Activated T-cell treated with anti-CD3 and anti-CD28 coated beads for 24 hours (primary cell): ENCODE data around the gene ACO1.

ENCODE experiments used
- DNase-seq: peaks from one replicate; pipeline ENCODE4 v3.0.0-alpha.2; 2020; ENCODE audit warnings: low read depth

The ACO1 gene

DNA sequence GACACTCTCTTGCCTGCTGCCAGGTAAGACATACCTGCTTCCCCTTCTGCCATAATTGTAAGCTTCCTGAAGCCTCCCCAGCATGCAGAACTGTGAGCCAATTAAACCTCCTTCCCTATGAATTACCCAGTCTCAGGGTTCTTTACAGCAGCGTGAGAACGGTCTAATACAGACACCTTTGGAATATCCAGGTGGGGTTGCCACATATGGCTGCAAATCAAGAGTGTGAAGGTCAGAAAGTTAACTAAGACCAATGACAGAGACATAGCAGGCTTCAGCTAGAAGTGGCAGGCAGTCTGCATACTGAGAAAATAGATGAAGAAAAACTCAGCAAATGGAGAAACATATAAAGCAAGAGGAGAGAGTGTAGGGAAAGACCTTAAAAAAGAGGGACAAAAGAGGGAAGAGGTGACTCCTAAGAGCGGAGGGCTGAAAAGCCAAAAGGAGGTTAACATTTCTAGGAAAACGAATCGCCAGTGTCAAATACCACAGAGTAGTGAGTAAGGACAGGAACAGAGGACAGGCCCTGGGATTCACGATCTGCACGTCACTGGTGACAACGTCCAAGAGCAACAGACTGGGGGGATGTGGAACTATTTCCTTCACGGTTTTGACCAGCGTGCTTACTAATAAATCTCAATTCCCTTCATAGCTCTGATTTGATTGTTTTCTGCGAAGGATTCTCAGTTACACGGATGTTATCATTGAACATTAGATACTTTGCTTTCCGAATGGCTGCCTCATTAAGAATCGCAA lies 1.7 kb upstream of the ACO1 start:
- DNase-seq = no peak

DNA sequence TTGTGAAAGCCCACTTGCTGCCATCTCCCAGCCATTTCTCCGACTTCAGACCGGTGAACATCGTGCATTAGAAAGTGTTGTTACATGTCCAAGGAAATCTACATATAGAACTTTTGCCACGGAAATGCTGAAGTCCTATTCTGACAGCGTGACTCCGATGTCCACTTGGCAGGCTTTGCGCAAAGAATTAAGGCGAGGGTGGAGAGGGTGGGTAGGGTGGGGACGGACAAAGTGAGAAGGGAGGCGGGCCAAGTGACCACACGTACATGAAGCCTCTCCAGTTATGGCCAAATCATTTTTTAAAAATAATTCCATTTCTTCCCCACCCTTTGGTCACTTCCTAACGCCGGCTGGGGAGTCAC lies 460 bp upstream of the ACO1 start:
- DNase-seq = no peak

DNA sequence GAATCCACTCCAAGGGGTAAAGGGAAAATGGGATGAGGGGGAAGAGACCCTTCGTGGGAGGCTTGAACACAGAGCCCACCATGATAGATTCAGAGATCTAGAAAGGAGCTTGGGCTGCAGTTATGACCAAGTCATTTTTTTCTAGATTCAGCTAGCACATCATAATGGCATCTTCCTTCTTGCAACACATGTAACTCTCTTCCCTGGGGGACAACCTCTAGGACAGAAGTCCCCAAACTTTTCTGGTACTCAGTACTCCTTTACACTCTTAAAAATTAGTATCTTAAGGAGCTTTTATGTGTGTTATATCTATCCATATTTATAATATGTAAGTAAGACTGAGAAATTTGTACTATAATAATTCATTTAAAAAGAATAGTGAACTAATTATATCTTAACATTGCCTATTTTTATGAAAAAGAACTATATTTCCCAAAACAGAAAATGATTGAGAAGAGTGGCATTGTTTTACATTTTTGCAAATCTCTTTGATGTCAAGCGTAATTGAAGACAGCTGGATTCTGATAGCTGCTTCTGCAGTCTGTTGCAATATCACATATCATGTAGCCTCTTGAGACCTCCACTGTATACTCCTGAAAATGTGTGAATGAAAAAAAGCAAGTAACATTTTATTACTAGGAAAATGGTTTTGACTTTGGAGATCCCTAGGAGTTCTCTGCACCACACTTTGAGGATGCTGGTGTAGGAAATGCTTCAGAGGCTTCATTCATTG lies 875 bp downstream of the ACO1 start:
- DNase-seq = no peak

DNA sequence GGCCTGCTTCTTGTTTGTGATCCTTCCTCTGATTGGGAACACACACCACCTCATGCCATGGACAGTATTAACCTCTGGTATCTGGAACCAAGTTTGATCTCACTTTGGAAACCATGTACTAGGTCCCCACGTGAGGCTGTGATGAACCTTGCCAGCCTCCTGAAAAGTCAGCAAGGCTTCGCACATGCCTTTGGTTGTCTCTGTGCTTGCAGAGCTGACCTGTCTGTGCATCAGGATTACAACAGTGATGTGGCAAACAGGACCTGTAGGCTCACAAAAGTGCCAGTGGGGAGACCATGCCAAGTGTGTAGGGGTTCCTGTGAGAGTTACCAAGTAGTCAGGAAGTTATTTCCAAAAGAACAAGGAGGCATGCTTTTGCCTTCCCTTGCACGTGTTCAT lies 1.4 kb downstream of the ACO1 start:
- no peak for DNase-seq

DNA sequence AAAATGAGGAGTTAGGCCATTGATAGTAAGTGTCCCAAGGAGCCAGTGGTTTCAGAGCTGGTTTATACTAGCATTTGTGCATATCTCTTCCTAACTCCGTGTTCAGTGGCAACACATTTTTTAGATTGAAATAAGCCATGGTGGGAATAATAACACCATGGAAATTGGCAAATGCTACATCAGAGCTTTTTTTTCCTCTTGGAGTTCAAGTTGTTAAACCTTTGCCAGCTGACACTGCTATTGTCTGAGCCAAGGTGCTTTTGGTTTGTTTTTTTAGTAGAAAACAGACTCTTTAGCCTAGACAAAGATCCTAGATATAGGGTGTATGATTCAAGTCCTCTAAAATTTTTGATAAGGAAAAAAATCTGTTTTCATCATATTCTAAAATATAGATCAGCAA lies 2.8 kb downstream of the ACO1 start:
- no peak for DNase-seq

DNA sequence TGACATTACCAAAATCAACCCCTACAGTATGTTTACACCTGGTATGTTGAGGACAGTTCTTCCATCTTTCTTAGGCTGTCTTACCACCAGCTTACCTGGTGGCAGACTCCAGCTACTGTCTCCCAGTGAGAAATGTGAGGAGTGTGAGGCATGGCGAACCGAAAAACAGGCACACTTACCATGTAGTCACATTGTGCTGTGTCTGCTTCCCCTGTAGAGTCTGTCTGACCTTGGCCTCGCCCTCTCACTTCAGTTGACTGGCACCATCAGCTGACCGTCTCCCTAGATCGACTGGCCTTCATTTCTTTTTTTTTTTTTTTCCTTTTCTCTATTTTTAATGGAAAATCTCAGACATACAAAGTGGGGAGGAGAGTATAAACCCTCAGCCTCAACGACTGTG lies 4.9 kb downstream of the ACO1 start:
- DNase-seq = no peak

DNA sequence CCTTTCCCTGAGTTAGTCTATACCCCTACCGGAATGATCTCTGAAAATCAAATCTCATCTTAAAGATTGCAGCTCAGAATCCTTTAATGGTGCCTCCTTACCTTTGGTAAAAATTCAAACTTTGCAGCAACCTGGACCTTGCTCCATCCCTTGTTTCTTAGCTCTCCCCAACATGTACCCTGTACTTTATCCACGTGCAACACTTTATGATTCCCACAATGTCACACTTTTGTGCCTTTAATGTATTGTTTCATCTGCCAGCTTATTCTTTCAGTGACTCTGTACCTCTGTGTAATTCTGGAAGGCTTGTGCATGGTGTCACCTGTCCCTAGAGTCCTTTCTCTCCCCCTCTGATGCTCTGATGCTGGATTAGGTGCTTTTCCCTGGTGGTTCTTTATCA lies 9.5 kb downstream of the ACO1 start:
- no peak for DNase-seq

DNA sequence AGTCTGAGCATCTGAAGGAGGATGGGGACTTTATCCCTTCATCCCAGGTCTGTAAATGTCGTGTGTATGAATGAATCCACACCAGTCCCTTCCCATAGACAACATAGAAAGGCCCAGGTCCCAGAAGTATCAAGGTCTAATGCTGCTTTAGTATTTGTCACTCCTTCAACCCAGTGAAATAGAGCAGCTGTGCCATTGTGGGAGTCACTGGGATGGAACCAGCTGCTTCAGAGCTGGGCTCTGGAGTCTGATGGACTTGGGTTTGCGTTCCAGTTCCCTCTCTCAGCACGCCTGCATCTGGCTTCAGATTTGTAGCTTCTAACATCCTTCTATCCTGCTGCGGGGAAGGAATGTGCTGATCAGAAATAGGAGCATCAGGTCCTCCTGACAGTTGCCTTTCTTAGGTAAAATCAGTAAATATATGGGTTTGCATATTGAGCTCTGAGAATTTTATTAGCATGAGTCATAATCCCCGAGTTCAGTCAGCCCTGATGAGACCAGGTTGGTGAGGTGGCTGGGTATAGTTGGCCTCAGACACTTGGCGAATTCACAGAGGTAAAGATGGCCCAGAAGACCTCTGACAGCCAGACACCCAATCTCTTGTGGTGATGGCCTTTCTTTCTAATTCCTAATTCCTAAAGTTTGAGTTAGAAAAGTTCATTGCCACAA lies 10.1 kb downstream of the ACO1 start:
- no peak for DNase-seq

DNA sequence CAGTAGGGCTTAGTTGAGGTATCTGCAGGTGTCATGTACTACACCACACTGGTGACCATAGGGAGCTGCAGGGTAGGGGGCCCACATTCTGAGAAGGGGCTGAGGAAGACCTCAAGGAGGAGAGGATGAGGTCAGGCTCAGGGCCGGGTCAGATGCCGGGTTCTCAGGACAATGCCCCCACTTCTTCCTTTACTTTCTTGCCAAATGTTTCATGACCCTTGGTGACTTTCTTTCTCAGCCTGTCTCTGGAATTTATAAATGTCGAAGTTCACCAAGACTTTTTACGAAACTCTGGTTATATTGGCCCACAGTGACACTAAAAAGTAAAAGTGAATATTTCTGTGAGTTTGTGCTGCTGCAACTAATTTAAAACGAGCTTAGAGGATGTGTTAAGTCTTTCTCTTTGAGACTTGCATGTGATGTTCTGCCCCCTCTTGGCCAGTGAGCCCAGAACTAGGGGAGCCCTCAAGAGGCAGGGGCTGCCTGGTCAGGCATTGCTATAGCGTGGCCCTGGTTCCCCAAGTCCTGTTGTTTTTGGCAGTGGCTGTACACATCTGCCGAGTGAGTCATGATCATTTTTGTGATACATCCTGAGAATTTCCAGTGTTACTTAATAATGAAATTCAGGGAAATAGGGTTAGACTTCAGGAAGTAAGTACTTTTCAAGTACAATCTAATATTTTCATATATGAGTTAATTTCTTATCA lies 11.2 kb downstream of the ACO1 start:
- no peak for DNase-seq

DNA sequence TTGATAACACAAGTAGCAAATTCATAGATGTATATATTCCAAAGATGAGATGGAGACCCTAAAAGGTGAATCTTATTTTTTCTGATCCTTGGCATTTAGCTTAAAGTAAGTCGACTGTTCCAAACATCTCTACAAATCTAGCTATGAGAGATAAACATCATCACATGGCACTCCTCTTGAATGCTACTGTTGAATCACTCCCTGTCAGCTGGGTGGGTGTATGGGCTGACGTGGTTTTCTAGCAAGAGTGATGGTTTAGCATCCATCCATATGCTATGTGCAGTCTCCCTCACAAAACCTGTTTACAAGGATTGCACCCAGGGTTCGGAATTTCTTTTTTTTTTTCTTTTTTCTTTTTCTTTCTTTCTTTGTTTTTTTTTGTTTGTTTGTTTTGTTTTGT lies 13.8 kb downstream of the ACO1 start:
- no peak for DNase-seq

DNA sequence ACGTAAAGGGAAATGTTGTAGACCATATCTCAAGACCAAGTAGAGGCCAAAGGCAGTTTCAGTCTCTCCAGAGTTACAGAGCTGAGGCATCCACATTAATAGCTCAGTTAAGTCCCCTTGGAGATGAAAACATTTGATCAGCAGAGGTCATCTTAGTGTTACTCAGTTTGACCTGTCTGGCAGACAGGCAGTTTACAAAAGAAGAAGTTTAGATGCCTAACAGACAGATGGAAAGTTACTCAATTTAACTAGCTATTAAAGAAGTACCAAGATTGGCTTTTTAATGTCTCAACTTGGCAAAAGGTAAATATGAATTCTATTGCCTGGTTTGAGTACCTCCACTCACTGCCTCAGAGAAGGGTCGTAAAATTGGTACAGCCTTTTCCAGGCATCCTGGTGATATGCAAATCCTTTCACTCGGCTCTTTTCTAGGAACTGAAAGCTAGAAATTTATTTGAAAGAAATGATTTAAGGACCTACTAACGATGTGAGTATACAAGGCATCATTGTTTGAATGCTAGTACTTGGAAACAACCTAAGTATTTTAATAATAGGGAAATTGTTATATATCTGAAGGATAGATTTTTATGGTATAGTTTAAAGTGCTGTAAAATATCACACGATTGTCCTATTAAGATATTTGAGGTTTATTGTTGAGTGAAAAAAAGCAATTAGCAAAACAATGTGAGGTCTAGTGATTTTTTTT lies 14.8 kb downstream of the ACO1 start:
- no peak for DNase-seq

DNA sequence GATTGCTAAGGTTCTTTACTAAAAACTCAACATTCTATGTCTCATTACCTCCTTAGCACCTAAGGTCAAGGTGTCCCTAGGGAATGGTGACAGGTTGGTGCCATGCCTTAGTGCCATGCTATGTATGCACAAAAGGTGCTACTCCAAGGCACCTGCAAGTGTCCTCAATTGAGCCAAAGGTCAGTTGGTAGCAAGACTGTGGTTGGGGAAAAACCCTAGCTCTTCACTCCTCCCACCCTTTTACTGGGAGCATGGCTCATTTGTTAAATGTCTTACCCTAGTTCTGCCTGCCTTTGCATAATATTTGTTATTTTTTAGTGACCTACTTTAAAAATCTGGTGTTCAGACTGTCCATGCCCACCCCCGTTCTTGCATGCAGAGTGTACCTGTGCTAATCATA lies 17.0 kb downstream of the ACO1 start:
- no peak for DNase-seq

DNA sequence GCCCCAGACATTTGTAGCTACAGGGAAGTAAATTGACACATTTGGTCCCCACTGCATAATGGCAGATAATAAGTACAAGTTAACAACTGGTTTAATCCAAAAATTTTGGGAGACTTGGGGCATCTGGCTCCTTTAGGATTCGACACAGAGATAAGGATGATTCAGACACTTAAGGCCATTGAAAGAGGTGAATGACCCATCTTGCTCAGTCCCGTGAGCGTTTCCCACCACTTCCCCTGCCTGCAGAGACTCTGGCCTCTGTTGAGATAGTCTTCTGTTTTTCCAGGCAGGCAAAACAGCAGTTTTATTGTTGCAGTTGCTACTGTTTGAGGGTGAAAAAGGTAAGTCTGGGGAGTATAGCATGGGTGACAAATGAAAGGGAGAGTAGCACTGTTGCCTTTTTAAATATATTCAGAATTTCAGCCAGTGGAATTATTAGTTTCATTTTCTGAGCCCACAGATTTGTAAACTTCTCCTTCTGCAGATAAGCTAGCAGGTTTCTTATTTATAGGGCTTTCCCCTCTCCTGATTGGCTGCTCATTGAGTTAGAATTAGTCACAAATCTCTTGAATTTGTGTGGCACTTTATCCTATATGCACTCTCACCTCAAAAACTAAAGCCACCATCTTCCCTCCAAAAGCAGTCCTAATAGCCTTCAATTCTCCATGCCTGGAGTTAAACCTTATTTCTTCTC lies 19.3 kb downstream of the ACO1 start:
- no peak for DNase-seq

DNA sequence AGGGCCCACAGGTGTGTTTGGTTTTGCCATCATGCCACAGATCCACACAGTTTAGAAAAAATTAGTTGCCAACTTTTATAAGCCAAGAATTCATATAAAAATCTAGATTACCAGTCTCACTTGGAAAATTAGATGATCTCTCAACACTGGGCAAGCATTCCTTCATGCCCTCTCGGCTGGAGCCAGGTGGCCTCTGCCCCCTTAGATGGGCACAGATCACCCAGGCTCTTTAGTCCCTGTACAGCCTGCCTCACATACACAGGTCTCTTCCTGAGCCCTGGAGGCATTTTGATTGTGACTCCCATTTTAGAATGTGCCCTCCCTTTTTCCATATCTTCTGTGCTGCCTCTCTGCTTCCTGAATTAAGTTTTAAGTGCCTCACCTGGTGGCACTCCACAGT lies 20.0 kb downstream of the ACO1 start:
- DNase-seq = no peak

DNA sequence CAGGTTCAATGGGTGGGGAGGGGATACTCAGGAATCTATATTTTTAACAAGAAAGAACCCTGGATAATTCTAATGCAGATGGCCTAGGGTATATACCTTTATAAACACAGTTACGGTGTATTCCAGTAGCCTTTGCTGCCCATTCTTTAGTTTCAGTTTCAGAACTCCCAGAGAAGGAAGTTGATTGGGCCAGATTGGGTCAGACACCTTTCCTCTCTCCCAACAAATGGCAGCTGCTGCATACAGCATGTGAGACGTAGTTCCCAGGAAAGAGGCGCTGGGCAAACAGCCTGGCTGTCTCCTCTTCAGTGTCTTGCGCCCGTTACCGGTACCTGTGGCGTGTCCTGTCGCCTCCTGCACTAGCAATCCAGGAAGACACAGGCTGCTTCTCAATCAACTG lies 20.4 kb downstream of the ACO1 start:
- no peak for DNase-seq

DNA sequence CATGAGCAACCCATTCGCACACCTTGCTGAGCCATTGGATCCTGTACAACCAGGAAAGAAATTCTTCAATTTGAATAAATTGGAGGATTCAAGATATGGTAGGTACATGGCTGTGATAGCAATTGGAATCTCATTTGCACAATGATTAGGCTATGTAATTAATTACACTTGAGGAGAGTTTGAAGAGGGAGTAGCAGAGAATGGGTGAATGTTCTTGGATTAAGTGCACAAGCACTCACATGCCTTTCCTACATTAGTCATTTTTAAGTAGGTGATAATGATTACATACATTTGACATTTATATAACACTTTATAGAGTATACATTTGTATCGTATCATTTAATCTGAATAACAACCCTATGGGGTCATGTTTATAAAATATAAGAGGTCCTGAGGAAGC lies 21.1 kb downstream of the ACO1 start:
- DNase-seq = no peak

DNA sequence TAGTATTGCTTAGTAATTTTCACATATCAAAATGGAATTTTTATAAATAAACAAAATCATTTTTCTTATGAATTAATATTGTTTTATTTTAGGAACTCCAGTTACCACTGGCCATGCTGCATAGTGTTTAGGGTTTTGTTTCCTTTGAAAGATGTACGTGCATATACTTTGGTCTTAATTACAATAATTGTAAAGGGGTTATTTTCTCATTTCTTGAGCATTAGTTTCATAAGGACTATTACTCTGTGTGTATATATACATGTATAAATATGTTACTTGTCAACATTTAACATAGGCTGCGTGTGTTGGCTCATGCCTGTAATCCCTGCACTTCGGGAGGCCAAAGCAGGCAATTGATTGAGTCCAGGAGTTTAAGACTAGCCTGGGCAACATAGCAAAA lies 21.6 kb downstream of the ACO1 start:
- no peak for DNase-seq

DNA sequence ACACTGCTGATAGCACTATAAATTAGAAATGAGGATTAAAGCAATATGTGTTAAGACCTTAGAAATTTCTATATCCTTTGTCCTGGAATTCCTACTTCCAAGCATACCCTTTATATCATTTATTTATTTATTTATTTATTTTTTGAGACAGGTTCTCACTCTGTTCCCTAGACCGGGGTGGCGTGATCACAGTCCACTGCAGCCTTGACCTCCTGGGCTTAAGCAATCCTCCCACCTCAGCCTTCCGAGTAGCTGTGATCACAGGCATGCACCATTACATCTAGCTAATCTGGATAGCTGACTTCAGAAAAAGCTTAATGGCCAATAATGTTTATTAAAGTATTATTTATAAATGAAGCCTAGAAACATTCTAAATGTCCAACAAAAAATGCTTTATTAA lies 27.3 kb downstream of the ACO1 start:
- no peak for DNase-seq

DNA sequence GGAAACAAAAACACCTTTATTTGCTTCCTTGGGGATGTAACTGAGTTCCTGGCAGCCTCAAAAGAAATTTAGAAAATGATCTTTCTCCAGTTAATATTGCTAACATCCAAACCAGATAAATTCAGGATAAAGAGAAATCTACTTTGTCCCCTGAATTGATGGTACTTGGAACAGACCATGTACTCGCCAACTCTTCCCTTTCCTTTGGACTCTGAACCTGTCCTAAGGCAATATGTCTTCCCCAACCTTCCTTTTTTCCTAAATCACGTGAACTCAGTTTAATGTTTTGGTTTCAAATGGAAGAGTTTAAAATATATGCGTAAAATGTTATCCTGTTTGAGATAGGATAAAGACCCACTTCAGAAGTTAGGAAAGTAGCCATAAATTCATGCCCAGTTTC lies 28.0 kb downstream of the ACO1 start:
- DNase-seq = no peak

DNA sequence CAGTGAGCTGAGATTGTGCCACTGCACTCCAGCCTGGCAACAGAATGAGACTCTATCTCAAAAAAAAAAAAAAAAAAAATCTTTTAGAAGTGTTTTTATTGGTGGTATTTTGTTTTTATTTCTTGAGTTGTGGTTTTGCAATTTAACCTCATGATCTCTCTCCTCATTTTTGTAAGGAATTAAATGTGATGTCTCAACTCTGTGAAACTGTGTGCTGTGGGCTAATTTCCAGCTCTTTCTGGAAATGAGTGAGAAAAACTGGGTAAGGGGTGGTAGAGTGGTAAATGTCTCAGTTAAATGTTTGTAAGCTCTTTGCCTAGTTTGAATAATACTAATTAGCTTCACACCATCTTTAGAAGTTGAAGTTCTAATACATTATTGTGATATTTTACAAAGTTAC lies 29.0 kb downstream of the ACO1 start:
- DNase-seq = no peak

DNA sequence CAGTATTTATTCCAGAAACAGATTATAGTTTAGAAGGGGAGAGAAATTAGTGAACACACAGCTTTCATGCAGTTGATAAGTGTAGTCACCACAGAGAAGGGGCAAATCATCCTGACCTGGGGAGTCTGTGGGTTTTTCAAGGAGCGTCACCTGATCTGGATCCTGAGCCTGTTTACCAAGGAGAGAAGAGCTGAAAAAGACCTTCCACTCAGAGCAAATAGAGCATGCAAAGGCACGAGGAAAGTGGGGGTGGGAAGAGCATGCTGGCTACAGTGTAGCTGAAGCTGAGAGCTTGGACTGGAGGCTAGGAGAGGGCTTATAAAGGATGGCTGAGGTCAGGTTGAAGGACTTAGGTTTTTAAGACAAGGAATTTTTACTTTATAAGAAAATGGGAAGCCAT lies 30.4 kb downstream of the ACO1 start:
- DNase-seq = no peak

DNA sequence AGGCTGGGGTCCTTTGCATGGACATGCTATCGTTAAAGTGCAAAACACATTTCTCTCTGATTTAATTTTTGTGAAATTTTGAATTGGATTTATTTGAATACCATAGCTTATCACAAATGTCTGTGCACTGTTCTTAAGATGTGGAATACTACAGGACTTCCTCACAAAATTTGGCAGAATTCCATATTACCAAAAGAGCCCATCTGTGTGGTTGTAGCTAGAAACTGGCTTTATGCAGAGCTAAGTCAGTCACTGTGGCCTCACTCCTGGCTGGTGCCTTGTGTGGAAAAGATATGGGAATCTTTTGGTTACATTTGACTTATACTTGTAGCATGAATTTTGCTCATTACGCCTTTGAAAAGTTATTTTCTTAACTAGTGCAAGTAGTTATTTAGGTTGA lies 35.5 kb downstream of the ACO1 start:
- no peak for DNase-seq
